Ishikawa (cell line): ENCODE data around the gene AMZ2.
A peak's percentile ranks its signal among the peaks of the same experiment; 100 is the strongest.

Source experiments
- CEBPB ChIP-seq: IDR thresholded peaks from 2 replicates; pipeline ENCODE4 v1.6.1; 2012
- EGR1 ChIP-seq: IDR thresholded peaks from 2 replicates; pipeline ENCODE4 v1.6.1; 2012
- EP300 ChIP-seq: IDR thresholded peaks from 2 replicates; pipeline ENCODE4 v1.6.1; 2012; ENCODE audit warnings: borderline replicate concordance
- FOXM1 ChIP-seq: IDR thresholded peaks from 2 replicates; pipeline ENCODE4 v1.6.1; 2012; ENCODE audit warnings: low read depth, borderline replicate concordance
- MAX ChIP-seq: IDR thresholded peaks from 2 replicates; pipeline ENCODE4 v1.6.1; 2012
- RAD21 ChIP-seq: IDR thresholded peaks from 2 replicates; pipeline ENCODE4 v1.6.1; 2012; ENCODE audit warnings: low read depth
- REST ChIP-seq: IDR thresholded peaks from 2 replicates; pipeline ENCODE4 v1.6.1; 2012; ENCODE audit warnings: low read depth, mild to moderate bottlenecking
- TAF1 ChIP-seq: IDR thresholded peaks from 2 replicates; pipeline ENCODE4 v1.6.1; 2012; ENCODE audit warnings: low read depth, mild to moderate bottlenecking
- TCF12 ChIP-seq: IDR thresholded peaks from 2 replicates; pipeline ENCODE4 v1.6.1; 2012; ENCODE audit warnings: low read depth
- TEAD4 ChIP-seq: IDR thresholded peaks from 2 replicates; pipeline ENCODE4 v1.6.1; 2012
- USF1 ChIP-seq: IDR thresholded peaks from 2 replicates; pipeline ENCODE4 v1.6.1; 2012
- YY1 ChIP-seq: IDR thresholded peaks from 2 replicates; pipeline ENCODE4 v1.6.1; 2012; ENCODE audit warnings: low read depth
- ZBTB7A ChIP-seq: IDR thresholded peaks from 2 replicates; pipeline ENCODE4 v1.6.1; 2012; ENCODE audit warnings: low read depth

- TF ChIP-seq REST (no peak), TCF12 (no peak), TEAD4 (peak; percentile 49; the same call in 1 of the 2 replicates), TAF1 (peak; percentile 53; the same call in 1 of the 2 replicates), EP300 (no peak), EGR1 (peak; percentile 78; the same call in 1 of the 2 replicates), FOXM1 (no peak), ZBTB7A (no peak), CEBPB (no peak), RAD21 (peak; percentile 54; the same call in 1 of the 2 replicates), YY1 (peak; percentile 72; the same call in 1 of the 2 replicates), MAX (peak; percentile 74), USF1 (peak; percentile 94)
Measured at GRCh38 chr17:68205251-68205807, 42.5 kb upstream of the AMZ2 start.
